HG02981 (cell line): Measurements from ENCODE around the gene ZBTB17.
"Not testable (repeated sequence)": the region's sequence is repeated elsewhere in the genome, so short reads cannot be mapped to it uniquely, and the experiment has no call there.

Experiments used
- ATAC-seq: cut with Tn5 transposase; IDR thresholded peaks from one replicate; pipeline ENCODE4 v1.9.1; 2021; ENCODE audit warnings: mild to moderate bottlenecking, moderate library complexity; ENCODE audit not compliant: unreplicated experiment

The ZBTB17 gene

GRCh38 chr1:16012590-16013219 is 36.8 kb upstream of the ZBTB17 start:
- no peak for ATAC-seq

- ATAC-seq: no peak
These were observed 36.2 kb upstream of the ZBTB17 start for GRCh38 chr1:16011936-16012589.

- no peak for ATAC-seq
These were observed 34.9 kb upstream of the ZBTB17 start for GRCh38 chr1:16010837-16011236.

- ATAC-seq: no peak
These were observed 33.8 kb upstream of the ZBTB17 start for GRCh38 chr1:16009678-16010077.

- ATAC-seq: no peak
These were observed 33.1 kb upstream of the ZBTB17 start for GRCh38 chr1:16009030-16009460.

GRCh38 chr1:16007671-16008341 is 31.9 kb upstream of the ZBTB17 start:
- no peak for ATAC-seq

- no peak for ATAC-seq
These were observed 30.9 kb upstream of the ZBTB17 start for GRCh38 chr1:16006552-16007485.

- no peak for ATAC-seq
These were observed 30.1 kb upstream of the ZBTB17 start for GRCh38 chr1:16006010-16006409.

- ATAC-seq: no peak
These were observed 29.7 kb upstream of the ZBTB17 start for GRCh38 chr1:16005597-16005996.

- not testable (repeated sequence) for ATAC-seq
These were observed 25.4 kb upstream of the ZBTB17 start for GRCh38 chr1:16001274-16001673.

GRCh38 chr1:15998929-15999328 is 23.0 kb upstream of the ZBTB17 start:
- no peak for ATAC-seq

- ATAC-seq: no peak
These were observed 21.9 kb upstream of the ZBTB17 start for GRCh38 chr1:15997637-15998280.

GRCh38 chr1:15997076-15997585 is 21.2 kb upstream of the ZBTB17 start:
- no peak for ATAC-seq

GRCh38 chr1:15994590-15995351 is 18.9 kb upstream of the ZBTB17 start:
- no peak for ATAC-seq

- no peak for ATAC-seq
These were observed 18.2 kb upstream of the ZBTB17 start for GRCh38 chr1:15994081-15994480.

GRCh38 chr1:15993666-15994065 is 17.8 kb upstream of the ZBTB17 start:
- no peak for ATAC-seq

- ATAC-seq: no peak
These were observed 16.9 kb upstream of the ZBTB17 start for GRCh38 chr1:15992582-15993500.

- ATAC-seq: no peak
These were observed 16.3 kb upstream of the ZBTB17 start for GRCh38 chr1:15992187-15992553.
